B cell (primary cell): Measurements from ENCODE around the gene NOTCH1. TPM values are rescaled to one million over a fixed set of nuclear protein-coding genes. Genes with fewer than 3 reads are reported as not detected.
A peak's percentile ranks its signal among the peaks of the same experiment; 100 is the strongest.

Source experiments
- ATAC-seq: fragments of 200-7000 bp; cut with Tn5 transposase; one replicate; pipeline ENCODE4 v1.10.0; 2021; ENCODE audit warnings: low read depth, mild to moderate bottlenecking, moderate number of reproducible peaks, moderate library complexity
- CTCF ChIA-PET: fragments of 350-600 bp; sonication (Branson Sonifier 250); formaldehyde crosslinking; loops from one replicate; lab custom pipeline; 2021; ENCODE audit warnings: antibody characterized with exemption, inconsistent platforms; lab: Charles Lee
- POLR2A ChIA-PET: fragments of 350-600 bp; sonication (Branson Sonifier 250); formaldehyde crosslinking; loops from one replicate; lab custom pipeline; 2021; ENCODE audit warnings: antibody characterized with exemption; lab: Charles Lee
- DNase-seq: peaks from one replicate; pipeline ENCODE4 v3.0.0; 2013
- H2AFZ ChIP-seq: 2 replicates; pipeline ENCODE4 v1.6.1; 2012; ENCODE audit warnings: mild to moderate bottlenecking, low read depth, low read length; ENCODE audit not compliant: insufficient read depth, poor library complexity, severe bottlenecking
- H3K27ac ChIP-seq, 2 donors: 1 replicate in 1 of 2; 2 replicates in 1 of 2; pipeline ENCODE4 v1.5.1; 2012 to 2013; ENCODE audit warnings: low read length in 2 of 2, mild to moderate bottlenecking in 2 of 2, moderate library complexity in 1 of 2
- H3K27me3 ChIP-seq, 4 experiments: fragments of 200-600 bp in 1 of 4; sonication (generic) in 1 of 4; replicated peaks in 1 of 4; 1 replicate in 2 of 4; 2 replicates in 2 of 4; pipeline versions ENCODE4 v1.6.1 to v1.7.0; 2013 to 2016; ENCODE audit warnings: low read length in 3 of 4, mild to moderate bottlenecking in 2 of 4, mixed read lengths in 1 of 4, moderate library complexity in 1 of 4; ENCODE audit not compliant: insufficient read depth in 4 of 4, control insufficient read depth in 3 of 4; ENCODE audit errors: control extremely low read depth in 1 of 4
- H3K36me3 ChIP-seq, 2 experiments: replicated peaks in 1 of 2; 1 replicate in 1 of 2; 2 replicates in 1 of 2; pipeline versions ENCODE4 v1.6.1 to v1.7.1; 2013; ENCODE audit warnings: low read length in 1 of 2; ENCODE audit not compliant: insufficient read depth in 2 of 2, control insufficient read depth in 1 of 2; ENCODE audit errors: control extremely low read depth in 1 of 2, extremely low read depth in 1 of 2
- H3K4me1 ChIP-seq, 2 donors: fragments of 200-600 bp in 1 of 2; sonication (generic) in 1 of 2; 1 replicate in 1 of 2; 2 replicates in 1 of 2; pipeline versions ENCODE4 v1.5.1 to v1.6.1; 2013 to 2017; ENCODE audit warnings: low read length in 2 of 2; ENCODE audit not compliant: control insufficient read depth in 2 of 2, insufficient read depth in 2 of 2
- H3K4me2 ChIP-seq: replicated peaks from 2 replicates; pipeline ENCODE3; 2012; ENCODE audit warnings: mild to moderate bottlenecking, low read depth, low read length; ENCODE audit not compliant: poor library complexity, severe bottlenecking
- H3K4me3 ChIP-seq, 5 experiments: fragments of 200-600 bp in 1 of 5; sonication (generic) in 1 of 5; 1 replicate in 3 of 5; 2 replicates in 2 of 5; pipeline versions ENCODE4 v1.5.1 to v1.7.0; 2011 to 2016; ENCODE audit warnings: low read length in 4 of 5, mild to moderate bottlenecking in 4 of 5, low read depth in 2 of 5, control low read depth in 1 of 5, moderate library complexity in 1 of 5; ENCODE audit not compliant: insufficient read depth in 1 of 5; ENCODE audit errors: control extremely low read depth in 1 of 5, extremely low read depth in 1 of 5
- H3K79me2 ChIP-seq: fragments of 200-600 bp; sonication (generic); one replicate; pipeline ENCODE4 v1.6.0; 2016; ENCODE audit warnings: low read length; ENCODE audit not compliant: control insufficient read depth, insufficient read depth
- H3K9ac ChIP-seq: fragments of 200-600 bp; sonication (generic); 2 replicates; pipeline ENCODE4 v1.6.1; 2017; ENCODE audit warnings: mild to moderate bottlenecking, low read length, moderate library complexity
- H3K9me3 ChIP-seq, 3 donors: one replicate each; pipeline versions ENCODE4 v1.6.1 to v1.7.1; 2013; ENCODE audit warnings: low read length in 2 of 3; ENCODE audit not compliant: control insufficient read depth in 2 of 3, insufficient read depth in 1 of 3; ENCODE audit errors: control extremely low read depth in 1 of 3
- H4K20me1 ChIP-seq: 2 replicates; pipeline ENCODE4 v1.6.0; 2012; ENCODE audit warnings: mild to moderate bottlenecking, low read length; ENCODE audit not compliant: insufficient read depth, control insufficient read depth, poor library complexity, severe bottlenecking
- H3K27ac Mint-ChIP-seq: one replicate; pipeline ENCODE4 v1.8.0; 2021; ENCODE audit warnings: mixed read lengths
- H3K27me3 Mint-ChIP-seq: one replicate; pipeline ENCODE4 v1.8.0; 2021; ENCODE audit warnings: mixed read lengths
- H3K4me1 Mint-ChIP-seq: one replicate; pipeline ENCODE4 v1.8.0; 2021; ENCODE audit warnings: mixed read lengths
- H3K4me3 Mint-ChIP-seq: one replicate; pipeline ENCODE4 v1.8.0; 2021; ENCODE audit warnings: mixed read lengths
- H3K9me3 Mint-ChIP-seq: one replicate; pipeline ENCODE4 v1.8.0; 2022; ENCODE audit warnings: mixed read lengths; ENCODE audit not compliant: insufficient read depth
- EZH2 ChIP-seq: IDR thresholded peaks from 2 replicates; pipeline ENCODE4 v1.6.1; 2012; ENCODE audit warnings: borderline replicate concordance, low read depth, mild to moderate bottlenecking, moderate library complexity, low read length; ENCODE audit not compliant: insufficient read depth, poor library complexity, severe bottlenecking
- WGBS: methylation state at CpG from one replicate; pipeline ENCODE4 v1.1.5; 2013; ENCODE audit warnings: missing lambda C conversion rate; ENCODE audit not compliant: insufficient coverage; 5-methylcytosine and 5-hydroxymethylcytosine counted together
- intact Hi-C: fragments of 100-400 bp; cut with micrococcal nuclease; formaldehyde crosslinking; loops from one replicate; pipeline ENCODE4 v1.10.0; 2022
- polyA plus RNA-seq: library from polyadenylated mRNA; depleted of rRNA; stranded (reverse); fragments of >200 nt; gene quantifications from 2 replicates; pipeline ENCODE4 v1.2.3, GENCODE V29; 2012
- total RNA-seq, 2 donors: library from RNA; stranded (reverse); fragments of 120-200 nt in 1 of 2; gene quantifications; 1 replicate in 1 of 2; 2 replicates in 1 of 2; pipeline versions ENCODE4 v1.2.3 to v1.2.4, GENCODE V29; 2013 to 2022
- TF ChIP-seq, protein P1 (sequence below): fragments of 200-600 bp; IDR thresholded peaks from one replicate; pipeline ENCODE4 v1.8.0; 2022; ENCODE audit warnings: antibody characterized with exemption, mild to moderate bottlenecking

NOTCH1 gene
- total and polyA plus RNA-seq, 2 donors (not counting 1 experiment from before 2014, with no cell fraction given) = 16.6 to 38.5 TPM

DNA sequence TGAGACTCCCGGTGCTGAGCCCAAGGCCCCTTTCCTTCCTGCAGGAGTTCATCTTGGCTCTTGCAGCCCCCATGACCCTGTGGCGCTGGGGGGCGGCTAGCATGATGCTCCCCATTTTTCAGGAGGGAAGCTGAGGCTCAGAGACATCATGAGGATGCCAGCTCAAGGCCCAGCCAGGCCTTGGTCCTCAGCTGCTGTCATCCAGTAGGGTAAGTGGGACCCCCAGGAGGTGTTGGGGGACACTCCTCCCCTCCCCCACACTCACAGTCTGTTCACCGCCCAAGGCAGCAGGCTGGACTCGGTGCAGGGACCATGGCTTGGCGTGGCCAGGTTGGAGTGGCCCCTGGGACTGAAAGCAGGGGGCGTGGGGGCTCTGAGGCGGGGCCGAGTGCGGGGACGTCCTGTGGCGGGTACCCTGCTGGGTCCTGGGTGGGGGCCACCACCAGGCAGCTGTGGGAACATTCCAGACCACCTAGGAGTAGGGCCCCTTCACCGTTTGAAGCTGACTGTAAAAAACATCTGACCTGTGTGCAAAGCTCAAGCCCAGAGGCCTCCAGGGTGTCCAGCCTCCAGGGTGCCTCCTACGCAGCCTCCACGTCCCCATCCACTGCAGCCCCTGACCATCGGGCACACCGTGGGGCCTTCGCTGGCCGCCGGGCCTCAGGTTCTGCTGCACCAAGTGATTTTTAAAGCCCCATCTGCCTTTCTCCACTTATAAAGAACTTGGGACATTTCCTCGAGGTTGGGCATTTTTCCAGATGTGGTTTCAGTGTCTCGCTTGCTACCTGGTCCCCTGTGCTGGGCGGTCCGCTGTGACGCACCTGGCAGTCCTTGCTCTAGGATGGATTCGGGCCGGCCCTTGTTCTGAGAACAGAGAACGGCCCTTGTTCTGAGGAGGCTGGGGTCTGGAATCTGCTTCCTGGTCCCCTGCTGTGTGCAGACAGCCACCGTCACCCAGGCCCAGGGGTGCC lies 3.4 kb upstream of the NOTCH1 start:
- H3K9ac ChIP-seq = no peak overlapping the region
- H3K79me2 ChIP-seq = peaks cover 8% of the 10 kb centered on the region
- H3K4me3 Mint-ChIP-seq = no peak overlapping the region
- 89% methylated on average over 27 of the region's 29 CpGs for WGBS
- H3K9me3 Mint-ChIP-seq = no peaks in the 10 kb centered on the region
- peak overlapping the region; percentile 83 for H3K4me2 ChIP-seq
- H3K4me1 Mint-ChIP-seq = peaks cover 31% of the 10 kb centered on the region
- no peaks in the 10 kb centered on the region for H3K27me3 ChIP-seq
- no peaks in the 10 kb centered on the region for H3K9me3 ChIP-seq
- DNase-seq (no peak), ATAC-seq (no peak)
- no peak overlapping the region for H2AFZ ChIP-seq
- intact Hi-C loops = loop anchor here (10.0 kb wide), 1 partner anchor 206 kb away; the partner anchor contains the start of gene LCN8
- POLR2A ChIA-PET = interaction anchor here (0.6 kb wide), 1 partner anchor 39 kb away, joined by 3 read pairs; no protein-coding TSS in a partner anchor
- H3K4me3 ChIP-seq = no peak overlapping the region
- peaks cover 29% of the 10 kb centered on the region for H4K20me1 ChIP-seq
- H3K36me3 ChIP-seq = no peaks in the 10 kb centered on the region
- H3K27ac ChIP-seq = no peak overlapping the region
- H3K27me3 Mint-ChIP-seq = no peaks in the 10 kb centered on the region
- TF ChIP-seq EZH2 = no peak
- TF ChIP-seq, protein P1, sequence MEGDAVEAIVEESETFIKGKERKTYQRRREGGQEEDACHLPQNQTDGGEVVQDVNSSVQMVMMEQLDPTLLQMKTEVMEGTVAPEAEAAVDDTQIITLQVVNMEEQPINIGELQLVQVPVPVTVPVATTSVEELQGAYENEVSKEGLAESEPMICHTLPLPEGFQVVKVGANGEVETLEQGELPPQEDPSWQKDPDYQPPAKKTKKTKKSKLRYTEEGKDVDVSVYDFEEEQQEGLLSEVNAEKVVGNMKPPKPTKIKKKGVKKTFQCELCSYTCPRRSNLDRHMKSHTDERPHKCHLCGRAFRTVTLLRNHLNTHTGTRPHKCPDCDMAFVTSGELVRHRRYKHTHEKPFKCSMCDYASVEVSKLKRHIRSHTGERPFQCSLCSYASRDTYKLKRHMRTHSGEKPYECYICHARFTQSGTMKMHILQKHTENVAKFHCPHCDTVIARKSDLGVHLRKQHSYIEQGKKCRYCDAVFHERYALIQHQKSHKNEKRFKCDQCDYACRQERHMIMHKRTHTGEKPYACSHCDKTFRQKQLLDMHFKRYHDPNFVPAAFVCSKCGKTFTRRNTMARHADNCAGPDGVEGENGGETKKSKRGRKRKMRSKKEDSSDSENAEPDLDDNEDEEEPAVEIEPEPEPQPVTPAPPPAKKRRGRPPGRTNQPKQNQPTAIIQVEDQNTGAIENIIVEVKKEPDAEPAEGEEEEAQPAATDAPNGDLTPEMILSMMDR = no peak
- H3K4me1 ChIP-seq = peaks cover 35 to 48% of the 10 kb centered on the region in 2 donors
- CTCF ChIA-PET = interaction anchor here (1.3 to 2.3 kb wide), 2 partner anchors 10 to 82 kb away, joined by 3 to 7 read pairs; no protein-coding TSS in a partner anchor
- no peak overlapping the region for H3K27ac Mint-ChIP-seq
